Fibroblast of mammary gland (primary cell): ENCODE measurements around the gene MAGI1.

ENCODE experiments used
- DNase-seq: peaks from one replicate; pipeline ENCODE4 v3.0.0-alpha.2; 2010; ENCODE audit warnings: low read depth
- H3K4me3 ChIP-seq: 2 replicates; pipeline ENCODE4 v1.5.1; 2011; ENCODE audit warnings: low read depth, mild to moderate bottlenecking, low read length, moderate library complexity; ENCODE audit not compliant: control insufficient read depth
- CTCF ChIP-seq: conservative IDR thresholded peaks from 2 replicates; pipeline ENCODE4 v1.5.1; 2011; ENCODE audit warnings: low read depth, low read length, inconsistent platforms; ENCODE audit not compliant: control insufficient read depth, insufficient read depth

MAGI1 gene

DNA sequence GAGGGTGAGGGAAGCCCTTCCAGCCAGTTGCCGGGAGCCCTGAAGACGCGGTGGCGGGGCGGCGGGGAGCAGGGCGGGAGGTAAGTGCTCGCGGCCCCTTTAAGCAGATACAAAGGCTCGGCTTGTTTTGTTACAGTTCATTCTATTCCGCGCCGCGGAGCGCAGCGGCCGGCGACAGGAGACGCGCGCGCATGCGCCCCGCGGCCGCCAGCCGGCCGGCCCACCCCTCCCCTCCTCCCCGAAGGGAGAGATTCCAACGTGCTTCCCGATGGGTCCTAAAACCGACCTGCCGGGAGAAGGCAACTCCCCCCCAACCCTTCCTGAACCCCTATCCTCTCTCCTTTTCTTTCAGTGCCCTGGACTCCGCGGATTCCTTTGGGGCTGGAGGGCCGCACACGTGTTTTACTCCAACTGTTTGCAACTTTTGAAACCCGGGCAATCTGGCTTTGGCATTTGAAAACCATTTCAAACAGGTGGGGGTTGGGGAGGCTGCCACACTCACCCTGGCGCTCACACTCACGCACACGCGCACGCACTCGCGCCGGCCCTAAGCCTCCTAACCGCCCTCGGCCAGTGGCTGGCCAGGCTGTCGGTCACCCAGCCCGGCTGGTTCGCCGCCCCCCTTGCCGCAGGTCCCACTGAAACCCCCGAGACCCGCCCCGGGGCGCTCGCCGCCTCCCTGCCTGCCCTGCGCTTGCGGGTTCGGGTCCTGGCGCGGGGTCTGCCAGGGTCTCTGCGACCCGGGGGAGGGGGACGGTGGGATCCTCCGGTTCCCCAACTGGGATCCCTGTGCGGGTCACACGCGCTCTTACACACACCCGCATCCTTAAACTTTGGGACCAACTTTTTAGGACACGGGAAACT lies at the start of gene MAGI1:
Gene MAGI1 (minus strand): TSS at position 193 of the 864 bp plus-strand sequence. CDS start 610 bp downstream, outside the sequence.
- TF ChIP-seq CTCF, result no peak

DNA sequence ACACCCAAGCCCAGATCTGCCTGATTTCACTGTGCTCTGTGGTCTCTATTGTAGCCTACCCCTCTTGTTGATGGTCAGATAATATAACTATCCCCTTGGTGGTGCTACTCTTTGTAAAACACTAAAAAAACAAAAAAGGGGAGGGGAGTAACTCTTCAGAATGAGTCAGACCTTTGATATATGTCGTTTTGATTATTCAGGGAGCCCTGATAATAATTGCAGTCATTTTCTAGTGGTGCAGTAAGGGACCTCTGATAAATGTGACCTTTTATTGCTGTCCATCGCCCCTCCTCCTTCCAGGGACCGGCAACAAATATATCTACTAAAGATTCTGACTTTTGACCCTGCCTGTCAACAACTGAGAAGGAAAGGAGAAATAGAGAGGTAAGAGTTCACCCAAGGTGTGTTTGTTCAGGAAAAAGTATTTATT lies 45.1 kb upstream of the MAGI1 start:
- DNase-seq, result peak; percentile 20
- no peak for TF ChIP-seq CTCF
- no peak overlapping the region for H3K4me3 ChIP-seq

More for the DNA sequence above, at the start of gene MAGI1:
- H3K4me3 ChIP-seq, result peak within 1 kb of the TSS; percentile 90
- peak; percentile 94 for DNase-seq

- no peak overlapping the region for H3K4me3 ChIP-seq
- no peak for DNase-seq
- TF ChIP-seq CTCF, result no peak
Observed at GRCh38 chr3:66083096-66083678, 44.5 kb upstream of the MAGI1 start.

DNA sequence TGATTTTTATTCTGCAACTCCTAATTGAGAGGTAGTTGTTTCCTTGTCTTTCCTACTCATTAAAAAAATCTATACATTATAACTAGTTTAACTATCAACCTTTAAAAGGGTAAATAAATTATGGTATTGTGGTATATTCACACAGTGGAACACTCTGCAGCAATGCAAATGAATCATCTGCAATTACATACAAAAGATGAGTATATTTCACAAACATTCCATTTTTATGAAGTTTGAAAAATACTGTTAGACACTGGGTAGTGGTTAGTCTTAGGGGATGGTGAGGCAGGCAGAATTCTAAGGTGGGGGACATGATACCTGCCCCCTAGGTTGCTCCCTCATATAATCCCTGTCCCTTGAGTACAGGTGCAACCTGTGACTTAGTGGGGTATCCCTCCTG lies 44.0 kb upstream of the MAGI1 start:
- no peak overlapping the region for H3K4me3 ChIP-seq
- no peak for TF ChIP-seq CTCF
- DNase-seq, result no peak

DNA sequence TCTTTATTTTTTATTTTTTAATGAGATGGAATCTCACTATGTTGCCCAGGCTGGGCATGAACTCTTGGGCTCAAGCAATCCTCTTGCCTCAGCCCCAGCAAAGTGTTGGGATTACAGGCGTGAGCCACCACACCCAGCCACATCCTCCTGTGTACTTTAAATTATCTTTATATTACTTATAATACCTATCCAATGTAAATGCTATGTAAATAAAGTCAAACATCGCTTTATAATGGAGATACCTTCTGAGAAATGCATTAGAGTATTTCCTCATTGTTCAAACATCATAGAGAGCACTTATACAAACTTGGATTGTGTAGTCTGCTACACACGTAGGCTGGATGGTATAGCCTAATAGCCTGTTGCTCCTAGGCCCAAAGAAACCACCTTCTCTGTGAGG lies 41.4 kb upstream of the MAGI1 start:
- TF ChIP-seq CTCF, result no peak
- no peak overlapping the region for H3K4me3 ChIP-seq
- DNase-seq, result no peak

GRCh38 chr3:66077973-66078372 lies 39.3 kb upstream of the MAGI1 start:
- DNase-seq, result no peak
- TF ChIP-seq CTCF, result no peak
- H3K4me3 ChIP-seq, result no peak overlapping the region
